ENCODE measurements around the gene RTKN. TPM values are rescaled to one million over a fixed set of nuclear protein-coding genes. Genes with fewer than 3 reads are reported as not detected.

RTKN gene
- total and polyA plus RNA-seq, 2 of the 13 experiments (the other 11 are each of a cell fraction or from before 2014, with no cell fraction given) = 159 to 166 TPM

DNA sequence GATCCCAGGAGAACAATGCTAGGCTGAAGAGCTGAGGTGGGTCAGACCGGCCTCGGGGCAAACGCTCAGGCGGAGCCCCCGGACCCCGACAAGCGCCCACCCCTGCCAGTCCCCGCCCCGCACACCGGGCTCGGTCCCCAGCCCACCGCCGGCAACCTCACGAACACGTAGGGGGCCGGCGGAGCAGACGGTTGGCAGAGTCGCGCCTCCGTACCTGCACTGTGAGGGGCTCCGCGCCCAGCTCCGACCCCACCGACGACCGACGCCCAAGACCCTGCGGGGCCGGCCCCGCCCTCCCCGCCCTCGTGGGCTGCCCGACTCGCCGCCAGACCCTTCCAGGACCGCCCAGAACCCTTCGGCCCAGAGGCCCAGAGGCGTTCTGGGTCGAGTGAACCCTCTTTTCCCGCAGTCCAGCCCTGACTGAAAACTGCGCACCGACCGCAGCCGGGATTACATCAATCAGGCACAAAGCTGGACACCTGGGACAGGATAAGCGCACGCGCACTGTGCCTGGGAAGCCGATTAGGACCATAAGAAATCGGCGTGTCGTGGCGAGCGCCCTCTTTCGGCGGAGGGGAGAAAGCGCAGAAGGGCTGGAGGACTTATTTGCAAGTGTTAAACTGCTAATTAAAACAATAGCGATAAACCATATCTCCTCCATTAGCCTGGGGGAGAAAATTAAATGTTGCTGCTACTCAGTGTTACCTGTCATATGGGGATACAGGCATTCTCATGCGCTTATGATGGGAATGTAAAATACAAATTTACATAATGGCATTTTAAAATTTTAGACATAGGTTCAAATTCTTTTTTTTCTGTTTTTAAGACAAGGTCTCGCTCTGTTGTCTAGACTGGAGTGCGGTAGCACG, 49.9 kb downstream of the RTKN start (continued):
- TF ChIP-seq SAFB2 (CRISPR knock-in tag; IDR thresholded peaks at IDR 0.05; ENCODE audit: borderline replicate concordance, low read depth) = no peak
- TF ChIP-seq SMARCE1 (IDR thresholded peaks at IDR 0.05; ENCODE audit: borderline replicate concordance) = no peak
- peak; percentile 73 for TF ChIP-seq POGZ (CRISPR knock-in tag; IDR thresholded peaks at IDR 0.05)
- peak; percentile 91 for TF ChIP-seq KMT2B (CRISPR knock-in tag; IDR thresholded peaks at IDR 0.05)
- no peak for TF ChIP-seq ZBTB40 (IDR thresholded peaks at IDR 0.05)
- TF ChIP-seq ZBTB40 (CRISPR knock-in tag; IDR thresholded peaks at IDR 0.05) = no peak
- TF ChIP-seq ZNF124 (CRISPR knock-in tag; IDR thresholded peaks at IDR 0.05) = peak; percentile 19; the same call in 1 of the 2 replicates
- peak; percentile 52 to 96 for TF ChIP-seq POLR2A (IDR thresholded peaks at IDR 0.05; ENCODE audit: insufficient read depth in 1 of 2, low read depth in 2 of 2, low read length in 2 of 2)
- no peak for TF ChIP-seq CC2D1A (CRISPR knock-in tag; IDR thresholded peaks at IDR 0.05)
- no peak for TF ChIP-seq ZNF234 (CRISPR knock-in tag; conservative IDR thresholded peaks at IDR 0.05)
- TF ChIP-seq JUN (CRISPR knock-in tag; IDR thresholded peaks at IDR 0.05) = no peak
- no peak for TF ChIP-seq TOE1 (CRISPR knock-in tag; IDR thresholded peaks at IDR 0.05)
- TF ChIP-seq ZNF3 (CRISPR knock-in tag; IDR thresholded peaks at IDR 0.05) = no peak
- TF ChIP-seq ZNF713 (CRISPR knock-in tag; IDR thresholded peaks at IDR 0.05) = no peak; the same call in 1 of the 2 replicates
- TF ChIP-seq, protein P1, sequence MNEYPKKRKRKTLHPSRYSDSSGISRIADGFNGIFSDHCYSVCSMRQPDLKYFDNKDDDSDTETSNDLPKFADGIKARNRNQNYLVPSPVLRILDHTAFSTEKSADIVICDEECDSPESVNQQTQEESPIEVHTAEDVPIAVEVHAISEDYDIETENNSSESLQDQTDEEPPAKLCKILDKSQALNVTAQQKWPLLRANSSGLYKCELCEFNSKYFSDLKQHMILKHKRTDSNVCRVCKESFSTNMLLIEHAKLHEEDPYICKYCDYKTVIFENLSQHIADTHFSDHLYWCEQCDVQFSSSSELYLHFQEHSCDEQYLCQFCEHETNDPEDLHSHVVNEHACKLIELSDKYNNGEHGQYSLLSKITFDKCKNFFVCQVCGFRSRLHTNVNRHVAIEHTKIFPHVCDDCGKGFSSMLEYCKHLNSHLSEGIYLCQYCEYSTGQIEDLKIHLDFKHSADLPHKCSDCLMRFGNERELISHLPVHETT (CRISPR knock-in tag; conservative IDR thresholded peaks at IDR 0.05) = no peak
- TF ChIP-seq SMAD1 (CRISPR knock-in tag; IDR thresholded peaks at IDR 0.05; ENCODE audit: borderline replicate concordance, low read depth) = no peak
- no peak for TF ChIP-seq ZMYM2 (CRISPR knock-in tag; IDR thresholded peaks at IDR 0.05)
- no peak for TF ChIP-seq ZNF782 (CRISPR knock-in tag; IDR thresholded peaks at IDR 0.05; ENCODE audit: borderline replicate concordance)
- TF ChIP-seq POLR2AphosphoS5 (IDR thresholded peaks at IDR 0.05; ENCODE audit: low read depth, low read length) = peak; percentile 75; the same call in 1 of the 2 replicates
- TF ChIP-seq ZNF788 (CRISPR knock-in tag; IDR thresholded peaks at IDR 0.05; ENCODE audit: borderline replicate concordance) = peak; percentile 41; the same call in 1 of the 2 replicates
